Activated B cell treated with CpG ODN at 0.5 μM for 24 hours (primary cell): ENCODE results near the gene RABIF. TPM values are rescaled to one million over a fixed set of nuclear protein-coding genes. Genes with fewer than 3 reads are reported as not detected.
"Not testable (repeated sequence)": the region's sequence is repeated elsewhere in the genome, so short reads cannot be mapped to it uniquely, and the experiment has no call there.

ENCODE experiments used
- ATAC-seq: fragments of 200-7000 bp; cut with Tn5 transposase; one replicate; pipeline ENCODE4 v1.10.0; 2021; ENCODE audit warnings: low read depth, mild to moderate bottlenecking, moderate library complexity
- CTCF ChIA-PET: fragments of 350-600 bp; sonication (Branson Sonifier 250); formaldehyde crosslinking; loops from one replicate; lab custom pipeline; 2021; ENCODE audit warnings: antibody characterized with exemption; lab: Charles Lee
- POLR2A ChIA-PET: fragments of 350-600 bp; sonication (Branson Sonifier 250); formaldehyde crosslinking; loops from one replicate; lab custom pipeline; 2021; ENCODE audit warnings: antibody characterized with exemption; lab: Charles Lee
- DNase-seq: peaks from one replicate; pipeline ENCODE4 v3.0.0; 2022
- H3K27ac Mint-ChIP-seq: one replicate; pipeline ENCODE4 v1.8.0; 2020; ENCODE audit warnings: mixed read lengths
- H3K27me3 Mint-ChIP-seq: one replicate; pipeline ENCODE4 v1.8.0; 2021; ENCODE audit warnings: mixed read lengths
- H3K36me3 Mint-ChIP-seq: one replicate; pipeline ENCODE4 v1.8.0; 2021; ENCODE audit warnings: low read depth, mixed read lengths
- H3K4me1 Mint-ChIP-seq: one replicate; pipeline ENCODE4 v1.8.0; 2021; ENCODE audit warnings: mixed read lengths
- H3K4me3 Mint-ChIP-seq: one replicate; pipeline ENCODE4 v1.8.0; 2020; ENCODE audit warnings: mild to moderate bottlenecking, mixed read lengths
- H3K9me3 Mint-ChIP-seq: one replicate; pipeline ENCODE4 v1.8.0; 2020; ENCODE audit warnings: mixed read lengths
- CTCF ChIP-seq: fragments of 200-600 bp; IDR thresholded peaks from one replicate; pipeline ENCODE4 v1.8.0; 2022; ENCODE audit warnings: antibody characterized with exemption, mild to moderate bottlenecking
- intact Hi-C: fragments of 100-400 bp; cut with micrococcal nuclease; formaldehyde crosslinking; loops from one replicate; pipeline ENCODE4 v1.15.1; 2024
- total RNA-seq: library from RNA; stranded (reverse); gene quantifications from 2 replicates; pipeline ENCODE4 v1.2.3, GENCODE V29; 2022

The RABIF gene
- total RNA-seq, 1 donor from 2014 or later: 13.2 TPM

- DNase-seq (no peak), ATAC-seq (no peak)
- ChIA-PET CTCF (no interaction called here), POLR2A (no interaction called here)
- intact Hi-C loops: no loop called here
- Mint-ChIP-seq H3K9me3 (peaks cover 4% of the 10 kb centered on the region), H3K27ac (no peak overlapping the region), H3K27me3 (no peaks in the 10 kb centered on the region), H3K36me3 (no peaks in the 10 kb centered on the region), H3K4me1 (peaks cover 12% of the 10 kb centered on the region), H3K4me3 (no peak overlapping the region)
- no peak for TF ChIP-seq CTCF
Observed at GRCh38 chr1:202932476-202932875, 43.5 kb upstream of the RABIF start.

GRCh38 chr1:202926581-202927491, 37.9 kb upstream of the RABIF start, which contains the start of gene KLHL12:
Gene KLHL12, minus strand, starts transcription at chr1:202927234. Its CDS starts 2,072 bp downstream, at chr1:202925162.
- H3K4me3 Mint-ChIP-seq: peak within 1 kb of the TSS; percentile 94
- ChIA-PET CTCF (interaction anchor here (0.7 to 3.8 kb wide), 2 partner anchors 41 to 72 kb away, joined by 3 to 12 read pairs; no protein-coding TSS in a partner anchor), POLR2A (interaction anchor here (0.6 to 1.4 kb wide), 14 partner anchors 18 to 1003 kb away, joined by 3 to 12 read pairs (median 6); partner anchors contain the start of genes ADIPOR1 and TMEM183A)
- TF ChIP-seq CTCF: no peak
- peaks cover 24% of the 10 kb centered on the region for H3K4me1 Mint-ChIP-seq
- peak; percentile 92 for DNase-seq
- peak; percentile 93 for ATAC-seq
- intact Hi-C loops: loop anchor here (1.0 kb wide), 6 partner anchors 31 to 579 kb away; partner anchors contain the start of genes ADIPOR1, PPP1R12B, RABIF and TMEM183A
- peak within 1 kb of the TSS; percentile 92 for H3K27ac Mint-ChIP-seq
- no peaks in the 10 kb centered on the region for H3K9me3 Mint-ChIP-seq
- H3K36me3 Mint-ChIP-seq: peaks cover 31% of the 10 kb centered on the region
- no peaks in the 10 kb centered on the region for H3K27me3 Mint-ChIP-seq

GRCh38 chr1:202923533-202923932, 34.6 kb upstream of the RABIF start:
- Mint-ChIP-seq H3K4me3 (no peak overlapping the region), H3K4me1 (peaks cover 24% of the 10 kb centered on the region), H3K27ac (no peak overlapping the region), H3K27me3 (no peaks in the 10 kb centered on the region), H3K36me3 (peaks cover 44% of the 10 kb centered on the region), H3K9me3 (no peaks in the 10 kb centered on the region)
- TF ChIP-seq CTCF: no peak
- intact Hi-C loops: no loop called here
- POLR2A ChIA-PET: no interaction called here
- no peak for ATAC-seq
- no peak for DNase-seq
- CTCF ChIA-PET: interaction anchor here (3.8 kb wide), 1 partner anchor 75 kb away, joined by 12 read pairs; no protein-coding TSS in a partner anchor

DNA sequence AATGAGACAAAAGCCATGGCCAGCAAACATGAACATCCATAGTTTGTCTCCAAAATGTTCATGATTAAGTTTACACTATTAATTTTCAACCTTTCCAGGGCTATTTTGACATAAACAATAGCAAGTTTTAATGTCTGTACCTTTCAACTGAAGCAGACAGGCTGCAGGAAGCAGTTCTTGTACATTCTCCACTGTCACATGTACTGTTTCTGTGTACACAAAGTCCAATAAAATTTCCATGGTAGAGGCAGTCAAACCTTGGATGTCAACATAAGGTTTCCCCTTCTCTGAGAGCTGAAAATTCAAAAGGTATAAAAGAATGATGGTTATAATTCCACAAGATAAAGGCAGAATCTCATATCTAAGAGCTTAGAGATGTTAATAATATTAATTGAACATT, 30.7 kb upstream of the RABIF start:
- Mint-ChIP-seq H3K27ac (no peak overlapping the region), H3K36me3 (peaks cover 70% of the 10 kb centered on the region), H3K9me3 (no peaks in the 10 kb centered on the region), H3K27me3 (no peaks in the 10 kb centered on the region), H3K4me3 (no peak overlapping the region), H3K4me1 (peaks cover 11% of the 10 kb centered on the region)
- ATAC-seq (no peak), DNase-seq (no peak)
- ChIA-PET POLR2A (interaction anchor here (0.8 kb wide), 1 partner anchor 31 kb away, joined by 3 read pairs; the partner anchor contains the start of gene RABIF), CTCF (no interaction called here)
- intact Hi-C loops: no loop called here
- no peak for TF ChIP-seq CTCF

- no peak overlapping the region for H3K4me3 Mint-ChIP-seq
- H3K36me3 Mint-ChIP-seq: peaks cover 90% of the 10 kb centered on the region
- POLR2A ChIA-PET: no interaction called here
- DNase-seq: no peak
- H3K9me3 Mint-ChIP-seq: no peaks in the 10 kb centered on the region
- ATAC-seq: no peak
- no peak for TF ChIP-seq CTCF
- CTCF ChIA-PET: interaction anchor here (1.1 kb wide), 1 partner anchor 85 kb away, joined by 3 read pairs; no protein-coding TSS in a partner anchor
- no peaks in the 10 kb centered on the region for H3K27me3 Mint-ChIP-seq
- intact Hi-C loops: no loop called here
- no peaks in the 10 kb centered on the region for H3K4me1 Mint-ChIP-seq
- no peak overlapping the region for H3K27ac Mint-ChIP-seq
Observed at GRCh38 chr1:202915146-202915545, 26.2 kb upstream of the RABIF start.

DNA sequence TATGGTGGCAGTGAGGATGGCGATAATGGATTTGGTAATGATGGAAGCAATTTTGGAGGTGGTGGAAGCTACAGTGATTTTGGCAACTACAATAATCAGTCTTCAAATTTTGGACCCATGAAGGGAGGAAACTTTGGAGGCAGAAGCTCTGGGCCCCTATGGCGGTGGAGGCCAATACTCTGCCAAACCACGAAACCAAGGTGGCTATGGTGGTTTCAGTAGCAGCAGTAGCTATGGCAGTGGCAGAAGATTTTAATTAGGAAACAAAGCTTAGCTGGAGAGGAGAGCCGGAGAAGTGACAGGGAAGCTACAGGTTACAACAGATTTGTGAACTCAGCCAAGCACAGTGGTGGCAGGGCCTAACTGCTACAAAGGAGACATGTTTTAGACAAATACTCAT, 23.5 kb upstream of the RABIF start:
- H3K4me3 Mint-ChIP-seq, H3K4me1 Mint-ChIP-seq, POLR2A ChIA-PET, H3K9me3 Mint-ChIP-seq, H3K27me3 Mint-ChIP-seq, DNase-seq, H3K27ac Mint-ChIP-seq, CTCF ChIA-PET, intact Hi-C loops, ATAC-seq: not testable (repeated sequence)
- peaks cover 87% of the 10 kb centered on the region for H3K36me3 Mint-ChIP-seq
